Adrenal gland (tissue), 12 donors: ENCODE results near the gene ST8SIA4. TPM values are rescaled to one million over a fixed set of nuclear protein-coding genes. Genes with fewer than 3 reads are reported as not detected.

Experiments used
- DNase-seq, 7 donors: peaks; one replicate each; pipeline ENCODE4 v3.0.0-alpha.2; 2019 to 2020
- H3K27ac ChIP-seq, 5 donors: fragments of 200-600 bp; sonication (generic) in 4 of 5; 1 replicate in 3 of 5; 2 replicates in 2 of 5; pipeline versions ENCODE4 v1.5.1 to v1.8.0; 2016 to 2020; ENCODE audit warnings: mild to moderate bottlenecking in 1 of 5
- H3K27me3 ChIP-seq: fragments of 200-600 bp; 2 replicates; pipeline ENCODE4 v1.8.0; 2021
- H3K36me3 ChIP-seq, 2 donors: fragments of 200-600 bp; replicated peaks in 1 of 2; 1 replicate in 1 of 2; 2 replicates in 1 of 2; pipeline versions ENCODE4 v1.5.1 to v1.8.0; 2018 to 2022
- H3K4me1 ChIP-seq, 2 donors: fragments of 200-600 bp; replicated peaks in 1 of 2; 1 replicate in 1 of 2; 2 replicates in 1 of 2; pipeline versions ENCODE4 v1.5.1 to v1.8.0; 2018 to 2021
- H3K4me3 ChIP-seq, 4 donors: fragments of 200-600 bp; sonication (generic) in 3 of 4; one replicate each; pipeline ENCODE4 v1.5.1; 2016 to 2018
- H3K9me3 ChIP-seq, 3 donors: fragments of 200-600 bp; sonication (generic) in 1 of 3; replicated peaks in 1 of 3; 1 replicate in 2 of 3; 2 replicates in 1 of 3; pipeline versions ENCODE4 v1.5.1 to v1.8.0; 2016 to 2021
- POLR2A ChIP-seq, 2 donors: fragments of 450-650 bp; IDR thresholded peaks; one replicate each; pipeline ENCODE4 v1.6.1; 2017; ENCODE audit warnings: antibody characterized with exemption in 2 of 2, mild to moderate bottlenecking in 2 of 2, moderate library complexity in 1 of 2
- WGBS, 4 donors: extraction: QIAGEN DNeasy Blood & Tissue Kit in 2 of 4; methylation state at CpG; one replicate each; pipeline versions ENCODE4 v1.1.5 to v1.1.7; 2013 to 2017; 5-methylcytosine and 5-hydroxymethylcytosine counted together
- intact Hi-C, 2 donors: fragments of 100-400 bp; cut with DNase I; formaldehyde crosslinking; loops; one replicate each; pipeline versions ENCODE4 v1.14.1 to v1.15.0; 2022 to 2023
- polyA plus RNA-seq, 3 donors: library from polyadenylated mRNA; stranded (reverse); fragments of 200-250 nt in 2 of 3; fragments of 350-450 nt in 1 of 3; fragmentation: Illumina TruSeq in 1 of 3; extraction: RNeasy Lipid Tissue Mini Kit (QIAGEN cat#74804) in 1 of 3; gene quantifications; one replicate each; pipeline ENCODE4 v1.2.3, GENCODE V29; 2013 to 2014
- total RNA-seq, 9 donors: library from RNA; depleted of rRNA in 4 of 9; stranded (reverse); fragments of >200 nt in 4 of 9; fragments of 120-200 nt in 1 of 9; fragmentation: NEBNext Ultra II Directional in 1 of 9; extraction: Animal tissue kit (Norgen Biotek cat#: 25700) in 1 of 9; gene quantifications; one replicate each; pipeline versions ENCODE4 v1.1.0 to v1.2.4, GENCODE V29; 2013 to 2023
- TF ChIP-seq, protein P1 (sequence below), 6 experiments: fragments of 450-650 bp in 4 of 6; fragments of 200-600 bp in 2 of 6; sonication (generic) in 1 of 6; IDR thresholded peaks; 1 replicate in 5 of 6; 2 replicates in 1 of 6; pipeline versions ENCODE4 v1.5.1 to v1.8.0; 2016 to 2021; ENCODE audit warnings: antibody characterized with exemption in 6 of 6, mild to moderate bottlenecking in 2 of 6, moderate library complexity in 1 of 6
- donor health status: healthy with polysubstance abuse.
- donor health status: Bipolar disorder and iron deficiency.
- donor health status: DM: yes; HTN: yes; CAD: no.
- donor health status: DM: no; HTN: no; CAD: no.
- donor health status: DM: no; HTN: no; CAD: no.
- donor health status: DM: yes; HTN: yes; CAD: no.

ST8SIA4 gene
- total and polyA plus RNA-seq, 12 donors, result 0.85 to 11.4 (median 5.5) TPM

DNA sequence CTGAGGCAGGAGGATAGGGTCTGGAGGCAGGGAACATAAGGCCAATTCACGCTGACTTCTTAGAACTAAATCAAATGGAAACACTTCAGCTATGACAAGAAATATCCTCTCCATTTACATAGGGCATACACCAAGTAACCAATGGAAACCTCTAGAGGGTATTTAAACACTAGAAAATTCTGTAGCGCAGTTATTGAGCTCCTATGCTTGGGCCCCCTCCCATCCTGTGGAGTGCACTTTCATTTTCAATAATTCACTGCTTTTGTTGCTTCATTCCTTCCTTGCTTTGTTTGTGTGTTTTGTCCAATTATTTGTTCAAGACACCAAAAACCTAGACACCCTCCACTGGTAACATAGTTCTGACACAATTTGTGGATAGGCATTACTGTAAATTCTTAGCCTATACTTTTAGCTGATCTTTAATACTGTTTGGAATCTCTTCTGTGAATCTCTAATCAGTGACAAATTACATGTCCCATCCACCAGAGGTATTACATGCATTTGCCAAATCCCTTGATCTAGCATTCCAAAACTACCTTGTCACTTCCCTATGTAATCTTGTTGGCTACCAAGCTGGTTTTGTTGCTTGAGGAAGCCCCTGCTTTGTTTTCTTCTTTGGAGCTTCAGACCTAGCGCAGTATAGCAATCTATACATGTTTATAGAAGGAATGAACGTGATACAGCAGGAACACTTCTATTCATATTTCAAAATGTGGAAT, 61.6 kb downstream of the ST8SIA4 start:
- Histone ChIP-seq H3K4me1 (no peaks in the 10 kb centered on the region), H3K27me3 (no peaks in the 10 kb centered on the region), H3K4me3 (no peak overlapping the region), H3K27ac (no peak overlapping the region), H3K9me3 (no peaks in the 10 kb centered on the region), H3K36me3 (no peaks in the 10 kb centered on the region)
- DNase-seq, result no peak
- intact Hi-C loops, result no loop called here
- TF ChIP-seq, protein P1, sequence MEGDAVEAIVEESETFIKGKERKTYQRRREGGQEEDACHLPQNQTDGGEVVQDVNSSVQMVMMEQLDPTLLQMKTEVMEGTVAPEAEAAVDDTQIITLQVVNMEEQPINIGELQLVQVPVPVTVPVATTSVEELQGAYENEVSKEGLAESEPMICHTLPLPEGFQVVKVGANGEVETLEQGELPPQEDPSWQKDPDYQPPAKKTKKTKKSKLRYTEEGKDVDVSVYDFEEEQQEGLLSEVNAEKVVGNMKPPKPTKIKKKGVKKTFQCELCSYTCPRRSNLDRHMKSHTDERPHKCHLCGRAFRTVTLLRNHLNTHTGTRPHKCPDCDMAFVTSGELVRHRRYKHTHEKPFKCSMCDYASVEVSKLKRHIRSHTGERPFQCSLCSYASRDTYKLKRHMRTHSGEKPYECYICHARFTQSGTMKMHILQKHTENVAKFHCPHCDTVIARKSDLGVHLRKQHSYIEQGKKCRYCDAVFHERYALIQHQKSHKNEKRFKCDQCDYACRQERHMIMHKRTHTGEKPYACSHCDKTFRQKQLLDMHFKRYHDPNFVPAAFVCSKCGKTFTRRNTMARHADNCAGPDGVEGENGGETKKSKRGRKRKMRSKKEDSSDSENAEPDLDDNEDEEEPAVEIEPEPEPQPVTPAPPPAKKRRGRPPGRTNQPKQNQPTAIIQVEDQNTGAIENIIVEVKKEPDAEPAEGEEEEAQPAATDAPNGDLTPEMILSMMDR (IDR thresholded peaks at IDR 0.05), result no peak
- no peak for TF ChIP-seq POLR2A (IDR thresholded peaks at IDR 0.05)
- 61 to 75% (median 69%) methylated on average over 4 of the region's 4 CpGs for WGBS, 4 donors

DNA sequence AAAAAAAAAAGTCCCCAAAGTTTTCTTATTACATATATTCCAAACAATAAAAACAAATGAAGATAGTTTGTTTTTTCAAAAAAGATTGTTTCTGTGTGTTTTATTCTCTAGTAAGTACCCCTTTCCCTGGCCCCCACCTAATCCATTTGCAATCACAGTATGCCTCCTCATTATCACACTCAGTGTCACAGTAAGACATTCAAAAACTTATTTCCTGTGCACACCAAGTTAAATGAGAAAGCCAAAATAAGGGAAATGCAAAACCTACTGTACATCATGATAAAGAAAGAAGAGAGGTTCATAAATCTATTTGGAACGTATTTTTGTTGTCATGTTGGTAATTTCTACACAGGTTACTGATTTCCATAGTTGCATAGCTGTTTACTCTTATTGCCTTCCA, 62.3 kb downstream of the ST8SIA4 start:
- H3K4me3 ChIP-seq, result no peak overlapping the region
- WGBS, 4 donors, result 22 to 49% (median 33%) methylated on average over 1 of the region's 1 CpG
- no peaks in the 10 kb centered on the region for H3K4me1 ChIP-seq
- intact Hi-C loops, result no loop called here
- no peaks in the 10 kb centered on the region for H3K9me3 ChIP-seq
- no peak for DNase-seq
- no peaks in the 10 kb centered on the region for H3K36me3 ChIP-seq
- no peaks in the 10 kb centered on the region for H3K27me3 ChIP-seq
- no peak overlapping the region for H3K27ac ChIP-seq
- no peak for TF ChIP-seq POLR2A (IDR thresholded peaks at IDR 0.05)
- TF ChIP-seq, protein P1 (IDR thresholded peaks at IDR 0.05), result no peak

DNA sequence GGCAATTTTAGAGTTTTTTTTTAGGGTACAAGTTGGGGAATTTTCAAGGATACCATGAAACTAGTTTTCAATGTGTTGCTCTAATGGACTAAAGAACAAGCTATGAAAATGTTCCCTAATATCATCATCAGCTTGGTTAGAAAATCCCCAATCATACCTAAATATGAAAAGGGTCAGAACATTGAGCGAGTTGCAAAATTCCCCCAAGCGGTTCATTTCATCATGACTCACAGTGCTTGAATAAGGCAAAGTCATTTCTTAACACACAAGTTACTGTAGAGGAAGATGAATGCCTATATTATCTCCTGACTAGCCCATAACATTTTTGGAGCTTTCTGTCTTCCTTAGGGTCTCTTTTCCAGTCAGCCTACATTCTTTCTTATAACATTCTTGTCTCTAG, 62.7 kb downstream of the ST8SIA4 start:
- 55 to 74% (median 70%) methylated on average over 2 of the region's 2 CpGs for WGBS, 4 donors
- H3K4me1 ChIP-seq, result no peaks in the 10 kb centered on the region

DNA sequence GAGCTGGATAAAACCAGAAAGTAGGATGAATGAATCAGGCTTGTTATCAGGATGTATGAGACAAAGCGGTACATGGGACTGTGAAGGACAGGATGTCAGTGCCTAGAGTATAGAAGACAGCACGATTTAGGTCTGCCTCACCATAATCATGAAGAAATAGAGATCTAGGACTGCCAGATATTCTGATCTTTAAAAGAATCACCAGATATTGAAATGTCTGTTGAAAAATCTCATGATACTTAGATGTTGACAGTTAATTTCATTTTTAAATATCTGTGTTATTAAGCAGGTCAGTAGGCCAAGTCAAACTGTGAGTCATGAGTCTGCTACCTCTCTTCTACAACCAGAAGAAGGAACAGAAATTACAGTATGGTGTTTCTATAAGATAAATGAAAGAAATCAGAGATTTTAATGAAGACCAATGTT, 65.0 kb downstream of the ST8SIA4 start:
- no peaks in the 10 kb centered on the region for H3K27me3 ChIP-seq
- 60 to 71% (median 67%) methylated on average over 2 of the region's 2 CpGs for WGBS, 4 donors
- no peak overlapping the region for H3K4me3 ChIP-seq
- no peak overlapping the region for H3K27ac ChIP-seq
- TF ChIP-seq, protein P1 (IDR thresholded peaks at IDR 0.05), result no peak
- no peak for TF ChIP-seq POLR2A (IDR thresholded peaks at IDR 0.05)
- no peaks in the 10 kb centered on the region for H3K36me3 ChIP-seq
- H3K9me3 ChIP-seq, result no peaks in the 10 kb centered on the region
- intact Hi-C loops, result no loop called here
- H3K4me1 ChIP-seq, result no peaks in the 10 kb centered on the region
- no peak for DNase-seq

More for the DNA sequence above, 62.7 kb downstream of the ST8SIA4 start:
- Histone ChIP-seq H3K4me3 (no peak overlapping the region), H3K27me3 (no peaks in the 10 kb centered on the region), H3K27ac (no peak overlapping the region), H3K9me3 (no peaks in the 10 kb centered on the region), H3K36me3 (no peaks in the 10 kb centered on the region)
- no peak for DNase-seq
- TF ChIP-seq, protein P1 (IDR thresholded peaks at IDR 0.05), result no peak
- TF ChIP-seq POLR2A (IDR thresholded peaks at IDR 0.05), result no peak
- intact Hi-C loops, result no loop called here
